GM21529 (cell line): Measurements from ENCODE around the gene GIGYF2.

Experiments used
- ATAC-seq: cut with Tn5 transposase; IDR thresholded peaks from one replicate; pipeline ENCODE4 v1.9.1; 2021; ENCODE audit not compliant: unreplicated experiment

Gene GIGYF2

DNA sequence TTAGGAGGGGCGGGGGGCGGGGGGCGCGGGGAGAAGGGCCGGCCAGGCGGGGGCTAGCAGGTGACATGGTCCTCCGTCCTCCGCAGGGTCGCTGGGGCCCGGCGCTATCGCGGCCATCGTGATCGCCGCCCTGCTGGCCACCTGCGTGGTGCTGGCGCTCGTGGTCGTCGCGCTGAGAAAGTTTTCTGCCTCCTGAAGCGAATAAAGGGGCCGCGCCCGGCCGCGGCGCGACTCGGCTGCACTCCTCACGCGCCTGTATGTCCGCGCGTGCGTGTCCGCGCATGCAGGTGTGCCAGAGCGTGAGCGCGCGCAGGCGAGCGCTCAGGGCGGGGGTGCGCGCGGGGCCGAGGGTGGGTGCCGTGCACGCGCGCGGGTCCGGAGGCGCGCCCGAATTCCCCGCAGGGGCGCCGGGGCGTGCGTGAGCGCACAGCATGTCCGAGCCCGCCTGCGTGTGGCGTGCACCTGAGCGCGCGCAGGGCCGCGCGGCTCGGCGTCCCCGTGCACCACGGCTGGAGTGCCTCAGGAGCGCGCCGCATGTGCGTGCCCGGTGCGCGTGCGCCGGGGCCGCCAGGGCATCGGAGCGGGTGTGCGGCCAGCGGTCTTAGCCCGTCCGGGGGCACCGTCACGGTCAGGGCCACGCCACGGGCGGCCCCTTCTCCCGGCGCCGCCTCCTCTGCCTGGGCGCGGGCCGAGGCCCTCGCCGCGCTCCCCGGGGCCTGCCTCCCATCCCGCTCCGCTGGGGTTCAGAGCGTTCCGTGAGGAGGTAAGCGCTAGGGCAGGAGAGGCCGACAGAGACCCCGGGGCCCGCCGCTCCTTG, 179.2 kb downstream of the GIGYF2 start:
- ATAC-seq, result no peak

DNA sequence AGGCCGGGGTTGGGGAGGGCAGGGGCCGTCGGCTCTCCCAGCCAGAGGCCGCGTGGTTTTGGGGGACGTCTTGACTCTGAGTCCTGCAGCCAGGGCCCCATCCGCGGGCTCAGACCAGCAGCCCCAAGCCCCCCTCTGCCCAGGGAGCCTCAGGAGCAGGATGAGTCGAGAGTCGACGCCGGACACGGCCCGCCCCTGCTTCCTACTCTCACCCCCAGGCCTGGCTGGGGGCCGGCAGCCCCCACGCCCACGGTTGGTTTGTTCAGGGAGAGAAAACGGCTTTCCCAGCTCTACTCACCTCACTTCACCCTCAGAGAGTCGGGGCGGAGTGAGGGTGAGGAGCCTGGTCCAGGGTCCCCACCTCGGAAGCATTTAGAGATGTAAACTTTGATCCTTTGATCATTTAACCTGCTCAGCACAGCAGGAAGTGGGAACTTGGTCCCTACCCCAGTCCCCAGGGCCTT, 179.9 kb downstream of the GIGYF2 start:
- ATAC-seq, result no peak

DNA sequence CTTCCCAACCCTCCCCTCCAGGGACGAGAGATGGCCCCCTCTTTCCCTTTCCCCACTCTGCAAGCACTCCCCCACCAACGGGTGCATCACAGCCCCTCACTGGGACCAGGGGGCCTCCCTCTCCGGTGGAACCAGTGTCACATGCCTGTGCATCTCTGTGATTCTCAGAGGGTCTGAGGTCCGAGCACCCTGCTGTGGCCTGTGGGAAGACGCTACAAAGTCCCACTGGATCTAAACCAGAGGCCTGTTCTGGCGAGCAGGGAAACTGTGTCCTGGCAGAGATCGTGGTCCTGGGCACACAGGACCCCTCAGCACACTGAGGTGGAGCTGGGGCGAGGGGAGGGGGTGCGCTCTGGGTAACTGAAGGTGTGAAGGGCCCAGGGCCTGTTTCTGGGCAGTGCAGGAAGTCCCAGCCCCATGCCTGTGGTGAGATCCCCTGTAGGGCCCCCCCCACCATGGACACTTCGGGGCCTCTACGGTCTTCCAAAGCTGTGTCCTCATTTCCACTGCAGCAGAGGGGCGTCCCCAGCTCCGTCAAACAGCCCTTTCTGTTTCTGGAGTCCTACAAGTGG, 180.9 kb downstream of the GIGYF2 start:
- ATAC-seq, result no peak

DNA sequence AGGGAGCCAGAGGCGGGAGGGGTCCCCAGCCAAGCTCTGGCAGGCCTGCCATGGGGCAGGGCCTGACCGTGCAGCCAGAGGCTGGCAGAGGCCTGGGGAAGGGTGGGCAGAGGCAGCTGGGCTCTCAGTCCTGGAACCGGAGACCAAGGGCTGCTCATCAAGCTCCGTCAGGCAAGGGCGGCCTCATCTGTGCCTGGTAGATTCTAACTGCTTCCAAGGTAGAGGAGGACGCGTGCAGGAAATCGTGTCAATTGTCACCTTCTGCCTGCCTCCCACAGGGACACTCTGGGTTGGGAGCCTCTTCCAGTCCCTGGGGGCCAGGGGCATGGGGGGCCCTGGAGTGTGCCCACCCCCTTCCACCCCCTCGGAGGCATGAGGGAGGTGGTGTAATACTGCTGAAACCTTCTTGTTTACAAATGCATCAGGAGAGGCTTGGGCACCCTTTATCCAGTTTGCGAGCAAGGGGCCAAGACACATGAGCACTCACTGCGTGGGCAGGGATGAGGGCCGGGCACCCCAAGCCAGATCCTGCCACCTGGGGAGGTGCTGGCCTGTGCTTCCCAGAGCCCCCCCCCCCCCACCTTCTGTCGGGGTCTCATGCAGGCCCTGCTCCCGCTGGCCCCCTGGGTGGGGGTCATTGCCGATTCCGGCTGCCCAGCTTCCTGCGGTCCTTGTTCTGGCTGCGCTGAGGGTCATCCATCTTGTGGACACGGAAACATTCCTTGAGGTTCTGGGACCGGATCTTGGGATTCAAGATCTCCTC, 181.9 kb downstream of the GIGYF2 start:
- no peak for ATAC-seq

DNA sequence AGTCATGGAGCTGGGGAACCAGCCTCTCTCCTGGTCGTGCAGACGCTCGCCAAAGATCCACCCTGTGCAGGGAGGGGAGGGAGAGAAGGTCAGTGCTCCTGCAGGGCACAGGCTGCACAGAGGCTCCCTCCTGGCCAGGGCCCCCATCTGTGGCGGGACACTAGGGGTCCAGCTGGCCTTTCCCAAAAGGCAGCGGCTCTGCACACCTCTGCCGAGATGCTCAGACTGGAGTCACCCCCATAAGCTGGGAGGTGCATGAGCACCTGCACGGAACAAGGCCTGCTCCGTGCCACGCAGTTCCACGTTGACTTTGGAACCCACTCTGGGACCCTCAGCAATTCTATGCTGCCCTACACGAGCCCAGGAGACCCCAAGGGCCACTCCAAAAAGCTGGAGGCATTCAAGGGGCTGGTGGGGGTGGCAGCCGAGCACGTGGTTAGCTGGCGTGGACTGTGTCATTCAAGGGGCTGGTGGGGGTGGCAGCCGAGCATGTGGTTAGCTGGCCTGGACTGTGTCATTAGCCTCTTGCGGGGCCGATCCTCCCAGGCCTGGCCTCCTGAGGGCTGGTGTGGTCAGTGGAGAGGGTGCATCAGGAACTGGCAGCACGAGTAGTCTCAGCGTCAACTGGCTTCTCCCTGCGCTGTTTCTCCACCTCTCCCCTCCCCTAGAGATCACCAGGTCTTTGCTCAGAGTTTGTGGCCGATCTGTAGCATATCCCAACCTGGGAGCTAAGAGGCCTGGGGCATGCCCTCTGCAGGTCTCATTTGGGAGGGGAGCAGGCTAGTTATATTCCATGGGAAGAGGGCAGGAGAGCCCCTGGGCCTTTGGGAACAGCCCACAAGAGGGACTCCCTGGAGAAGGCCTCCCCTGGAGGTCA, 182.7 kb downstream of the GIGYF2 start:
- ATAC-seq, result no peak

DNA sequence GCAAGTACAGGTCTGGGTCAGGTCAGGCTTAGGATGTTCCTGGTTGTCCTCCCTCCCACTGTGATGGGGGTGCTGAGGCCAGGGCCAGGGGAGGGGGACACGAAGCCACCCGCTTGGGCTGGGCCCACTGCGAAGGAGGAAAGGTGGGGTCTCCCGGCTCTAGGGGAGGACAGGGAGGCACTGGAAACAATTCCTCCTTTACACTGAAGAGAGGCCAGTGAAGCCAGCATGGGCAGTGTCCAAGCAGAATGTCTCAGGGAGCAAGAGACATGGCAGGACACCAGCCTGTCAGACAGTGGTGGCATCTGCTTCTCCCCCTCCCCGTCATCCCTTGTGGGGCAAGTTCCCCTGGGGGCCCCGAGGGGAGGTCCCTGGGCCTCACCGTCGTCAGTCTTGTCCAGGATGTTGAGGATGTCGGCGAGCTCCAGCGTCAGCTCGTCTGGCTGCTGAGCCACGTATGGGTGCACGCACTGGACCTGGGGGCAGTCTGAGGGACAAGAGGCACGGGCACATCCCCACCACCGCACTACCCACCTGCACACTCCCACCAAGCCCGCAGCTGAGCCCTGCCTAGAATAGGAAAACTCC, 183.7 kb downstream of the GIGYF2 start:
- no peak for ATAC-seq

DNA sequence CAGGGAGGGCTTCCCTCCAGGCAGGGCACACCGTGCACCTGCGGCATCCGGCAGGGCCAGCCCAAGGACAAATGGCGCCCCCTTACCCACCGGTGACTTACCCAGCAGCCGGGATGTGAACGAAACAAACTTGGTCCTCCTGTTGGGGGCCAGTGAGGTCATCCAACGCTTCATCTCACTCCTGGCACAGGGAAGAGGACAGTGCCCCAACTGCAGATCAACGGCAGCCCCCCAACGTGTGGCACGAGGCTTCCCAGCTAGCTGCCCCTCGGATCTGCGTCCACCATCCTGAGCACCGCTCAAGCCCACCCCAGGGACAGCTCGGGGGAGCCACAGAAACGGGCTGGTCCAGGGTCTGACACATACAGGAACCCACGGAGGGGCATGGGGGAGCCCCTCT, 185.0 kb downstream of the GIGYF2 start:
- ATAC-seq, result no peak

DNA sequence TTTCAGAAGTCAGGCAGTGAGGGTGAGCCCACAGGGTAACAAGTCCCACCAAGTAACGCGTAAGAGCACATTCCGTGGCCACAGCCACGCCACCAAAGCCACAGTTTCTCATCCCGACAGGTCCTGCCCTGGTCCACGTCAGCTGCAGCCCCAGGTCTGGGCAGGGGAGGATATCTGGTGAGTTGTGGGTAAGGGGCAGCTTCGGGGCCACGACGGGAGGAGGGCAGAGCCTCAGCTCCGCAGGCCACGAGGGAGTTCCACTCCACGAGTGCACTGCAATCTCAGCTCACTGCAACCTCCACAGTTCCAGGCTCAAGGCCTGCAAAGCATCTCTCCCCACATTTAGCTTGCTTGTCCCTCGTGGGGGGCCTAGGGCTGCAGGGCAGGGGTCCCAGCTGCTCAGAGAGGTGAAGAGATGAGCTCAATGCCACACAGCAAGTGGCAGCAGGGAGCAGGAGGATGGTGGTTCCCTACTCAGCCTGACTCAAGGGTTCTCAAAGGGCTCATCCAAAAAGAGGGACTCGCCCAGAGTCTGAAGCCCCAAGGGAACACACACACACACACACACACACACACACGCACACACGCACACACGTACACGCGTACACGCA, 185.5 kb downstream of the GIGYF2 start:
- no peak for ATAC-seq

DNA sequence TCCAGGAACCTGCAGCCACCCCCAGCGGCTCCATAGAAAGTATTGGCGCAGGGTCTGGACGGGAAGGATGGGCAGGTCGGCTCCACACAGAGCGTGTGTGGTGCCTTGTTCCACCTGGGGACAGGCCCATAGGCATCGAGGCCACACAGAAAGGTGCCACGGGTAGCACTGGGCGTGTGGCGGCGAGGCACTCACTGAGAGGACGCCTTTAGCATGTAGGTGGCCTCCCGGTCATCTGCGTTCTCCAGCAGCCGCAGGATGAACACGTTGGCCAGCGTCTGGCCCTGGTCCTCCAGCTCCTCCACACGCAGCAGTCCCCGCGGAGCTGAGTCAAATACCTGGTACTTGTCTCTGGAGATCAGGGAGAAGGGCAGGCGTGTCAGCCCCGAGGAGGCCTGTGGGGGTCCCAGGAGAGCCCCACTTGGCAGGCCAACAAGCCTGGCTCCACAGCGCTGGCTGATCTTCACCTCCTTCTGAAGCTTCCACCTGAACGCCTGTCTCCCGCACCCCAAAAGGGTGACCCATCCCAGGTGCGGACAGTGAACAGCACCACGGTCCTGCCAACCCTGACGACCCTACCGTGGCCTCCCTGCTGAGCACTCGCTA, 186.1 kb downstream of the GIGYF2 start:
- ATAC-seq, result no peak

DNA sequence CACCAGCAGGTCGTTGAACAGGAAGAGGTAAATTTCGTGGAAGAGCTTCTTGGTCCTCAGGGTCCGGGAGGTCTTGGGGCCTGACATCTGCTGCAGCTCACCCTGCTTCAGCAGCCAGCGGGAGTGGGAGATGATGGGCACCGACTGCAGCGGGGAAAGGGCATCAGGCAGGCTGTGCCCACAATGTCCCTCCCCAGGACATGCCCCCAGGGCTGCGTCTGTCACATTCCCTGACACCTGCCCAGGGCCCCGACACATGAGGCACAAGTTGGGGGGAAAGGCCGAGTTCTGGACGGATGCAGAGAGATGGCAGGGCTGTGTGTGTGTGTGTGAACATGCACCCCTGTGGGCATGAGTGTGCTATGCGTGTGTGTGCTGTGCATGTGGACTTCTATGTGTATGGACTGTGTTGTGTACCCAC, 186.9 kb downstream of the GIGYF2 start:
- ATAC-seq, result no peak

DNA sequence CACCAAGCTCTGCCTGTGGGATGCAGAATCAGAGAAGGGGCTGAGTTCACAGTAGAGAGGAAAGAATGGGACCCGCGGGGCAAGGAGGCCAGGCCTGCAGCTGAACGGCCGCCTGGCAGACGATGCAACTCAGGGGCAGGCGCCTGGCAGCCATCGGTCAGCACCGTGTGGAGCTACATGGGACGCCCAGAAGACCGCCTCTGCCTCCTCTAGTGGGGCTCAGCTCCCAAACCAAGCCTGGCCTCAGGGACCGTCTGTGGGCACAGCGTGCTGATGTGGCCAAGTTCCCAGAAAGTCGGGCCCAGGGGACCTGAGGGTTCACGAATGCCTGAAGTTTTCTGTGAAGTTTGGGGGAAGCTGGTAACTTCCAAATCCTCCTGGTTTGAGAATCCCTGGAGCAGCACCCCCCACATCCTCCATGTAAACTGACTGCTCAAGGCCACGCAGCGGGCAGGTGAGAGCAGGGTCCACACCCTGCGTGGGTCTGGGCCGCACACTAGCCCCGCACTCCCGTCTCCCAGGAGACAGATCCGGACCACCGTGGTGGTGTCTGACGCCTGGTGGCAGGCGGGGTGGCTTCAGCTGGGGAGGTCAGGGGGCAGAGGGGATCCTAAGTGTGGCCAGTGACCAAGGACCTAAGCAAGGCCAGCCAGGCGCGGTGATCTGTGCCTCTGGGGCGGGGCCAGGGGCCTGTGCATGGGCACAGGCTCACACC, 187.6 kb downstream of the GIGYF2 start:
- ATAC-seq, result no peak

DNA sequence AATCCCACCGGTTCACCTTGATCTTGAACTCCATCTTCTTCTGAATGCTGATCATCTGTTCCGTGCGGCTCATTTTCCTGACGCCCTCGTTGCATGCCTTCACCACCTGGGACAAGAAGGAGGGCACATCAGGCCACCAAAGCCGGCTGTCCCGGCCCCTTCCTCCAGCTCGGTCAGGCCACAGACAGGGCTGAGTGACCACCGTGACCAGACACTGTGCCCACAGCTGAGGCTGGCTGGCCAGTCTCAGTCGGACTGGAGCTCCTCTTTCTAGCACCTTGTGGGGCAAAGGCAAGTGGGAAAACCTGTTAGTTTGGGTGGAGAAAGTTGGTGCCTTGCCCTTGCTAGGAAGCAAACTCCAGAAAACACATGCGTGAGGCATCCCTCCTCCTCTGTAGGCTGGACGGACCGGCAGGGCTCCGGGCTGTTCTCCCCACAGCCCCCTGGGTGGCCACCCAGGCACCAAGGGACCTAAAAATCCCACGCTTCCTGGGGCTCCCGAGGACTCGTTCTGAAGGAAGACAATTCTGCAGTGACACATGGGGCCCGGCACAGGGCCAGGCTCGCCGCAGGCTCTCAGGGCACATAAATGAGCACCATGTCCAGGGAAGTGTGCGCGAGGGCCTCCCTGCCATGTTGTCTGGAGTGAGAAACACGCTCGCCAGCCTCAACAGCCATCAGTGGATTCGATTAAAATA, 188.3 kb downstream of the GIGYF2 start:
- ATAC-seq, result no peak

DNA sequence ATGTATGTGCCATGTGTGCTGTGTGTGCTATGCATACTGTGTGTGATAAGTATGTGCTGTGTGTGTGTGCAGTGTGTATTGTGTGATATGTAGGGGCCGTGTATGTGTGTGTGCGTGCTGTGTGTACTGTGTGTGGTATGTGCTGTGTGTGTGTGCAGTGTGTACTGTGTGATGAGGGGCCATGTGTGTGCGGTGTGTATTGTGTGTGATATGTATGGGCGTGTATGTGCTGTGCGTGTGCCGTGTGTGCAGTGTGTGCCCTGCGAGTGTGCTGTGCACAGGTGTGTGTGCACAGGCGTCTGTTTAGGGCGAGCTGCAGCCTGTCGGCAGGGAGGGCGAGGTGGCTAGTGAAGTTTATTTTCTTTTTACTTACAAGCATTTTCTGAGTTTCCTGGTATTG, 189.0 kb downstream of the GIGYF2 start:
- no peak for ATAC-seq

DNA sequence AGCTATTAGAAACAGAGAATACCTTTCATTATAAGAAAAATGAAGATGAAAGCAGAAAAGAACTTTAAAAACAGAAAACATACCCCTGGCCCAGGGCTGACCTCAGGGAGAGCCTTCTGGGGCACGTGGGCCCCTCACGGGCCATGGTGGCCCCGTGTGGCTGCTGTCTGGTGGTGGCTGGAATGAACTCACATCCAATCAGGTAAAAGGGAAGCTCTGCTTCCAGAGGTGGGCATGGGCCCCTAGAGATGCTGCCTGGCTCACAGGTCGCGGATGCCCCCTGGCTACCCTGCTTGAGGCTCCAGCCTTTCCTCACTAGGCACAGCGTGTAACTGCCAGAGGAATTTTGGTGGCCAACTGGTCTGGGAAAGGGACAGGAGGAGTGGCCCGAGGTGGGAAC, 189.5 kb downstream of the GIGYF2 start:
- no peak for ATAC-seq

DNA sequence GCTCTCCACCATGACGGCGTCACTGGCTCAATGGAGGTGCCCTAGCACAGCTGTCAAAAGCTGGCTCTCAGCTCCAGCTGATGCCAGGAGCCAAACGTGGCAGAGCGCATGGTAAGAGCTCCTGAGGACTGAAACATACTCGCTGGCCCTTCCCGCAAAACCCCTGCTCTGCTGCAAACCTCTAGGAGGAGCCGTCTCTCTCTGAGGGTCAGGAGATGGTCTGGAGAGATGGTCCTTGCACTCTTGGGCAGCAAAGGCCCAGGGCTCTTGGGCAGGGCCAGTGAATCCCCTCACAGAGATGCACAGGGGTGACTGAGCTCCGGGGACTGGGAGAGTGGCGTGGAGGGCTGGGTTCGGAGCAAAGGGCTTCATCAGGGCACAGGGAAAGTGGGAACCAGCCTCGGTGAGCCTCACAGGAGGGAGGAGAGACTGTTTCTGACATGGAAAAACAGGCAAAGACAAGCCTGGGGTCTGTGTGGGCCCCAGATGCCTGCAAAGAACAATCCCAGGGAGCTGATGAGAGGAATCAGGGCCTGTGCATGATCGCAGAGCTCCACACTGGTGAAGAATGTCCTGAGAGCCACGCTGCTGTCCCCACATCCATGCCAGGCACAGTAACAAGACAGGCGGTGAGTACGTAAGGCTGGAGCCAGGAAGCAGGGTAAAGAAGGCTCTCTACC, 190.2 kb downstream of the GIGYF2 start:
- no peak for ATAC-seq

DNA sequence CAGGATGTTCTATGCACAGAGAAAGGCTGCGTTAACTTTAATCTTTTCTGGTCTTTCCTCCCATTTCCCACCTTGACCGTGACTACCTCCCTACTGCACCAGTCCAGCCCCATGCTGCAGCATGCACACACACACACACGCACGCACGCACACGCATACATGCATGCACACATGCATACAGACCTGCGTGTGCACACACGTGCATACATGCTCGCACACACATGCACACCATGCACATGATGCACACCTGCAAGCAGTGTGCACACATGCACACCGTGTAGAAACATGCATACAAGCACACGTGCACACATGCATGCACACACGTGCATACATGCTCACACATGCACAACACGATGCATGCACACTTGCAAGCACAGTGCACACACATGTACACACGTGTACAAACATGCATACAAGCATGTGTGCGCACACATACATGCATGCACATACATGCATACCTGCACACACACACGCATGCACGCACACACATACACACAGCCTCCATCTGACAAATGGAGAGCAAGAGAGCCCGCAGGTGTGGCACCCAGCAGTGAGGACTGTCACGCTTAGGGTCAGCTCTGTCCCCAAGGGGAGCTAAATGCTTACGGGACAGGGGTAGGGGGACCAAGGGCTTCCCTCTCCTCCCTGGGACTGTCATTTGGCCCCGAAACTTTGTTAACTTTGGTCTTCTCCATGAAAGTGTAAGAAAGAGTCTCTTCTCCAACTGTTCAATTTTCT, 191.1 kb downstream of the GIGYF2 start:
- ATAC-seq, result no peak

DNA sequence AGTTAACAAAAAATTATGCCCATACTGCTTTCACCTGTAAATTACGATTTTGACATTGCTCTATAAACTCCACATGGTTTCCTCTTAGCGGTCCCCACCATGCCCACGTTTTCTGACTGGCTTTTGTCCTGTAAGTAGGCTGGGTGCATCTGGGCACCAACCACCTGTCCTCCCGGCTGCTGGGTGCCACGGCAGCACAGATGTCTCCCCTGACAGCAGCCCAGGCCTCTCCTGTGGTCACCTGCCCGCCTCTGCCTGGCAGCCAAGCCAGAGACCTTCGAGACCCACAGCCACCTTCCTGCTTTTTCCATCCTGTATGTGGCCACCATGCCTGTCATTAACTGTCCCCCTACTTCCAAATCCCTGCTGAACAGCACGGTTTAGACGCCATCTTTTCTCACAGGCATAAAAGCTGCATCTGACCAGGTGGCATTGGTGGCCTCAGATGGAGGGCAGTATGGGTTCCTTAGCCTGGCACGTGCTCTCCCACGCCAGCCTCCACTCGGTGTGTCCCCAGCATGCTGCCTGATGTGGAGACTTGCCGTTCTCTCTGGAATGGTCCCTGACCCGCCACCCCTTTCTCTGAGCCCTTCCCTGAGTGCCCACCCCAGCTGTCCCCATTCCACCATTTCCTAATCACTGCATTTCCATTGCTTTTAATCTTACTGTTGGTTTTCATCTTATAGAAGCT, 191.9 kb downstream of the GIGYF2 start:
- no peak for ATAC-seq
